ENCODE measurements around the gene IL21.
A peak's percentile ranks its signal among the peaks of the same experiment; 100 is the strongest.
"Not testable (repeated sequence)": the region's sequence is repeated elsewhere in the genome, so short reads cannot be mapped to it uniquely, and the experiment has no call there.

Gene IL21

GRCh38 chr4:122576261-122577188, 44.3 kb downstream of the IL21 start:
- peak; percentile 51 for TF ChIP-seq CTCF (IDR thresholded peaks at IDR 0.05; ENCODE audit: insufficient read depth, low read length, poor library complexity, severe bottlenecking)
- H3K27me3 ChIP-seq (replicated peaks; ENCODE audit: control insufficient read depth, insufficient read depth, low read length): no peaks in the 10 kb centered on the region
- no peak overlapping the region for H3K4me3 ChIP-seq (replicated peaks; ENCODE audit: low read depth, low read length)
- no peaks in the 10 kb centered on the region for H3K36me3 ChIP-seq (ENCODE audit: control insufficient read depth, insufficient read depth, low read length)
- no peak for DNase-seq (ENCODE audit: extremely low read depth, insufficient read length)

GRCh38 chr4:122574347-122574746, 46.5 kb downstream of the IL21 start:
- not testable (repeated sequence) for H3K36me3 ChIP-seq (ENCODE audit: control insufficient read depth, insufficient read depth, low read length); H3K4me3 ChIP-seq (replicated peaks; ENCODE audit: low read depth, low read length); DNase-seq (ENCODE audit: extremely low read depth, insufficient read length); H3K27me3 ChIP-seq (replicated peaks; ENCODE audit: control insufficient read depth, insufficient read depth, low read length)

- Histone ChIP-seq H3K36me3 (ENCODE audit: control insufficient read depth, insufficient read depth, low read length) (no peaks in the 10 kb centered on the region), H3K4me3 (replicated peaks; ENCODE audit: low read depth, low read length) (no peak overlapping the region), H3K27me3 (replicated peaks; ENCODE audit: control insufficient read depth, insufficient read depth, low read length) (no peaks in the 10 kb centered on the region; the same call in 1 of the 2 replicates)
- DNase-seq (ENCODE audit: extremely low read depth, insufficient read length): no peak
- no peak for TF ChIP-seq CTCF (IDR thresholded peaks at IDR 0.05; ENCODE audit: insufficient read depth, low read length, poor library complexity, severe bottlenecking)
These were observed 58.4 kb downstream of the IL21 start for GRCh38 chr4:122562449-122562848.

All from GM06990 (cell line).